HG02943 (cell line): ENCODE measurements around the gene C4A.
"Not testable (repeated sequence)": the region's sequence is repeated elsewhere in the genome, so short reads cannot be mapped to it uniquely, and the experiment has no call there.

Experiments used
- ATAC-seq: cut with Tn5 transposase; IDR thresholded peaks from one replicate; pipeline ENCODE4 v1.9.1; 2021; ENCODE audit warnings: mild to moderate bottlenecking, low read depth, moderate library complexity; ENCODE audit not compliant: unreplicated experiment

The C4A gene

DNA sequence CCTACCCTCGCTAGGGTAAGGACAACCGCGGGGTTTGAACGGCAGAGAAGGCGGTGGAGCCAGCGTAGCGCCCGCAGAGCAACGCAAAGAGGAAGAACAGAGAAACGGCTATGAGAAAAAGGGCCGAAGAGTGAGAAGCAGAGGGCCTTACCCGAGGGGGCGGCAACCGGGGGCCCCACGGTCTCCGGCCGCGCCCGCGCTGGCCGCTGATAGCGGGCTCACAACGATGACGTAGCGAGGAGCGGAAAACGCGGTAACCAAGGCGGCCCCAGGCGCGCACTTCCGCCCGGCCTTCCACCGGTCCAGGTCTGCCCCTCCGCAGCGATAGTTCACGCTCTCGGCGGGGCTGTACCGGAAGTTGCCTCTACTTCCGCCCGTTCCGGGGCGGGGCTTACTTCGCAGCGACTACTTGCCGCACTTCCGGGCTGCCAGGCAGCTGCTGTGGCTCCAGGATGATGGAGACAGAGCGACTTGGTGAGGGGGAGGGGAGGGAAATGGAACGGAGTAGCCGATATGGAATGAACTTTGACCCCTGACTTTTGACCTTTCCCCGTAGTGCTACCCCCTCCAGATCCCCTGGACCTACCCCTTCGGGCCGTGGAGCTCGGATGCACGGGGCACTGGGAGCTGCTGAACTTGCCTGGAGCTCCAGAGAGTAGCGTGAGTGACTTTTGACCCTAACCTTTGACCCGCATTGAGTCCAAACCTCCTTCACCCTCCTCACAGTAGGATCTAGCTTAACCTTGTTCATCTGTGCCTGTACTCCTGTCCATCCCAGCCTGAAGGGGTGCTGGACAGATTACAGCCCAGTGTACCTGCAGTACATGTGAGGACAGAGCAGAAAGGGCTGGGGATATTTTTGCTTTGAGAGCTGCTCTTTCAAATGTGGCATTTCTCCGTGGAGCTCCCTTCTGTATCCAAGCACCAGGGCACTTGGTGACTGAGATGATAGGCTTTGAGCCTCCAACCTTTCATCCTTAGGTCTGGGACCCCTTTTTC is 22.8 kb upstream of the C4A start, which contains the start of the genes NELFE and SKIC2:
Gene NELFE, minus strand, starts transcription at position 231 of the 999 bp plus-strand sequence. CDS start 525 bp downstream, outside the sequence.
Gene SKIC2, plus strand, starts transcription at position 435 of the 999 bp plus-strand sequence. Its CDS starts 18 bp downstream, at position 453.
- ATAC-seq: peak; percentile 89

DNA sequence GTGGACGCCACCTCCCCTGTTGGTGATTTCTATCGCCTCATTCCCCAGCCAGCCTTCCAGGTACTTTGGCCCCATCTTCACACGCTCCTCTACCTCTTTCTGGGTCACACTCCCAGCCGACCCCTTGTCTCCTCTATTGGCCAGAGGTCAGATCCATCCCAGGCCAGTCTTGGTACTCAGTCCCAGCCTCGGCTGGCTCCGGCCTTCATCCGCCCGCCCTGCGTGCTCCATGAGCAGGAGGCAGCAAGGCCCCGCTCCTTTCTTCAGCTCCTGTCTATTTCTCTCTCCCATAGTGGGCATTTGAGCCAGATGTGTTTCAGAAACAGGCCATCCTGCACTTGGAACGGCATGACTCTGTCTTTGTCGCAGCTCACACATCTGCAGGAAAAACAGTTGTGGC is 20.2 kb upstream of the C4A start:
- no peak for ATAC-seq

DNA sequence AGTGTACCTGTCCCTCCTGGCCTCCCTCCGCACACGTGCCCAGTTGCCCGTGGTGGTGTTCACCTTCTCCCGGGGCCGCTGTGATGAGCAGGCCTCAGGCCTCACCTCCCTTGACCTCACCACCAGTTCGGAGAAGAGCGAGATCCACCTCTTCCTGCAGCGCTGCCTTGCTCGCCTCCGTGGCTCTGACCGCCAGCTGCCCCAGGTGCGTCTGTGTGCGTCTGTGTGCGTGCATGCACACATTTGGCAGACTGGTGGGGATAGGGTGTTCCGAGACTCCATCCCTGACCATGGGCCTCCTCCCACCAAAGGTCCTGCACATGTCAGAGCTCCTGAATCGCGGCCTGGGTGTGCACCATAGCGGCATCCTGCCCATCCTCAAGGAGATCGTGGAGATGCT is 17.9 kb upstream of the C4A start:
- no peak for ATAC-seq

DNA sequence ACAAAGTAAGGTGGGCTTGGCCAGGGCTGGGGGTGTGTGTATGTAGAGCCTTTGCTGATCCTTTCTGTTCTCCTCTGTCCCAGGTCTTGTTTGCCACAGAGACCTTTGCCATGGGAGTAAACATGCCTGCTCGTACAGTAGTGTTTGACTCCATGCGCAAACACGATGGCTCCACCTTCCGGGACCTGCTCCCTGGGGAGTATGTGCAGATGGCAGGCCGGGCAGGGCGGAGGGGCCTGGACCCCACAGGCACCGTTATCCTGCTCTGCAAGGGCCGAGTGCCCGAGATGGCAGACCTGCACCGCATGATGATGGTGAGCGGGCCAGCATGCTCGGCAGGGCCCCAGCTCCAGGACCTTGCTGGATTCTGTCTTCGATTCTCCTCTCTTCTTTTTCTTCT is 16.2 kb upstream of the C4A start:
- ATAC-seq: no peak

DNA sequence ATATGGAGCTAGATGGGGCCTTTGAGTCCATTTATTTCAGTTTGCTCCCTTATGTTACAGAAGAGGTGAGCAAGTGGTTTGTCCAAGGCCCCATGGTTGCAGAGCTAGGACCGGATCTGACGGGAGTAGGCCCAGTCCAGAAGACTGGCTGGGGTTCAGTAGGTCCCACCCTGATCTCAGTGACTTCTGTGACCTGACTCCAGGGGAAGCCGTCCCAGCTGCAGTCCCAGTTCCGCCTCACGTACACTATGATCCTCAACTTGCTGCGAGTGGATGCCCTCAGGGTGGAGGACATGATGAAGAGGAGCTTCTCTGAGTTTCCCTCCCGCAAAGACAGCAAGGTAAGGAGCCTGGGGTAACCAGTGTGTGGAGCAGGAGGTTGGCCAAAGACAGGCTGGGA is 15.4 kb upstream of the C4A start:
- no peak for ATAC-seq

DNA sequence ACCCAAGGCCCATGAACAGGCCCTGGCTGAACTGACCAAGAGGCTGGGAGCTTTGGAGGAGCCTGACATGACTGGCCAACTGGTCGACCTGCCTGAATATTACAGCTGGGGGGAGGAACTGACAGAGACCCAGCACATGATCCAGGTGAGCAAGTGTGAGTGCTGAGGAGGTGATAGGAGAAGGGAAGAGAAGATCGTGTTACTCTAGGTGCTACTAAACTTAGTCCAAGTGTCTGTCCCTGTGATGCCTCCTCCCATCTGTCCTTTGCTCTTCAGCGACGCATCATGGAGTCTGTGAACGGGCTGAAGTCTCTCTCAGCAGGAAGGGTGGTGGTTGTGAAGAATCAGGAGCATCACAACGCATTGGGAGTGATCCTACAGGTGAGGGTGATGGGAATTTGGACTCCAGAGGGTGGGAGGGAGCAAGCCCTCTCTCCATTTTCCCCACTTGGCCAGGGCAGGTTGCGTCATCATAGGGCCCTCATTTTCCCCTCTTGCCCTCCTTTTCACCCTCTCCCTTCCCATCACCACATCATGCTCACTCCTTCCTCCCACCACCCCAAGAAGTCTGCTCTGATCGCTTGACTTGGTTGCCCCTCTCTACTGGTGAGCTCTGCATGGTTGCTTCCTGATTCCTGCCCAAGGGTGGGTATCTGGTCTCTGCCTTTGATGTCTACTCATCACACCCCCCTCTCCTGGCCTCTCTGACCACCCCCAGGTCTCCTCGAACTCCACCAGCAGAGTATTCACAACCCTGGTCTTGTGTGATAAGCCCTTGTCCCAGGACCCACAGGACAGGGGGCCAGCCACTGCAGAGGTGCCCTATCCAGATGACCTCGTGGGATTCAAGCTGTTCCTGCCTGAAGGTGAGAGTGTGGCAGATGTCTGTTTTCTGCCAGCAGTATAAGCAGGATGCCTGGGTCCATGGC is 14.6 kb upstream of the C4A start:
- no peak for ATAC-seq

DNA sequence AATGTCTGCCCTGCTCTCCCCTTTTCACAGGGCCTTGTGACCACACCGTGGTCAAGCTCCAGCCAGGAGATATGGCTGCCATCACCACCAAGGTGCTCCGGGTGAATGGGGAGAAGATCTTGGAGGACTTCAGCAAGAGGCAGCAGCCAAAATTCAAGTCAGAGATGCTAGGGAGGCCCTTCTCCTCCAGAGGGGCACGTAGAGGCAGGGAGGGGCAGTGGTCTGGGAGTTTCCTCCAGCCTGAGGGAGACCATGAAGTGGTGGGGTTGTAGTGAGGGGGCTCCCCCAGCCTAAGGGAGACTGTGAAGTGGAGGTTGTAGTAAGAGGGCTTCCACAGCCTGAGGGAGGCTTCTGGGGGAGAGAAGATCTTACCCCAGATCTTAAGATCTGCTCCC is 13.9 kb upstream of the C4A start:
- no peak for ATAC-seq

DNA sequence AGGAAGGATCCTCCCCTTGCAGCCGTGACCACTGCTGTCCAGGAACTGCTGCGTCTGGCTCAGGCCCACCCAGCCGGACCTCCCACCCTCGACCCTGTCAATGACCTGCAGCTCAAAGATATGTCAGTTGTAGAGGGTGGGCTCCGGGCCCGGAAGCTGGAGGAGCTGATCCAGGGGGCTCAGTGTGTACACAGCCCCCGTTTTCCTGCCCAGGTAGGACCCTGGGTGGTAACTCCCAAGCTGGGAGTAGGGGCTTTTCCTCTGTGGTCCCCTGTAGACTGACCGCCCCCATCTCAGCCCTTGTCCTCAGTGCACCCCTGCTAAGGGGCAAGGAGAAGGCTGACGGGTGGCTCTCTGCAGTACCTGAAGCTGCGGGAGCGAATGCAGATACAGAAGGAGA is 13.5 kb upstream of the C4A start:
- no peak for ATAC-seq

DNA sequence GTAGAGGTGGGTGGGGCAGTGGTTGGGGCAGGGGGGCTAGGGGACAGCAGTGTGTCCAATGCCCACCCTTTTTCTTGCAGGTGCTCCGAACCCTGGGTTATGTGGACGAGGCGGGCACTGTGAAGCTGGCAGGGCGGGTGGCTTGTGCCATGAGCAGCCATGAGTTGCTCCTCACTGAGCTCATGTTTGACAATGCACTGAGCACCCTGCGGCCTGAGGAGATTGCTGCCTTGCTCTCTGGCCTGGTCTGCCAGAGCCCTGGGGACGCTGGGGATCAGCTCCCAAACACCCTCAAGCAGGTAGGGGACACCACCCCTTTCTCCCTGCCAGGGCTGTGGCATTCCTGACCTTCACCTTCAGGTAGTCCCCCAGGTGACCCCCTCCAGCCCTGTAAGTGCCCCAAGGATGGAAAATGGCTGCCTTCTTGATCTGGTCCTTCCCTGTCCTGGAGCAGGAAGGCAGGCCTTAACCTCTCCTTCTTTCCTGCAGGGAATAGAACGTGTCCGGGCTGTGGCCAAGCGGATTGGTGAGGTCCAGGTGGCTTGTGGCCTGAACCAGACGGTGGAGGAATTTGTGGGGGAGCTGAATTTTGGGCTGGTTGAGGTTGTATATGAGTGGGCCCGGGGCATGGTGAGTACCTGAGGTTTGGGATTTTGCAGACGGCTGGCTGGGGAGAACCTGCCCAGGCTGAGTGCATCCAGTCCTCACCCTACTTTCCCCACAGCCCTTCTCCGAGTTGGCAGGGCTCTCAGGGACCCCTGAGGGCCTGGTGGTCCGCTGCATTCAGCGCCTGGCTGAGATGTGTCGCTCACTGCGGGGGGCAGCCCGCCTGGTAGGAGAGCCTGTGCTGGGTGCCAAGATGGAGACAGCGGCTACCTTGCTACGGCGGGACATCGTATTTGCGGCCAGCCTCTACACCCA is 12.8 kb upstream of the C4A start:
- ATAC-seq: no peak

DNA sequence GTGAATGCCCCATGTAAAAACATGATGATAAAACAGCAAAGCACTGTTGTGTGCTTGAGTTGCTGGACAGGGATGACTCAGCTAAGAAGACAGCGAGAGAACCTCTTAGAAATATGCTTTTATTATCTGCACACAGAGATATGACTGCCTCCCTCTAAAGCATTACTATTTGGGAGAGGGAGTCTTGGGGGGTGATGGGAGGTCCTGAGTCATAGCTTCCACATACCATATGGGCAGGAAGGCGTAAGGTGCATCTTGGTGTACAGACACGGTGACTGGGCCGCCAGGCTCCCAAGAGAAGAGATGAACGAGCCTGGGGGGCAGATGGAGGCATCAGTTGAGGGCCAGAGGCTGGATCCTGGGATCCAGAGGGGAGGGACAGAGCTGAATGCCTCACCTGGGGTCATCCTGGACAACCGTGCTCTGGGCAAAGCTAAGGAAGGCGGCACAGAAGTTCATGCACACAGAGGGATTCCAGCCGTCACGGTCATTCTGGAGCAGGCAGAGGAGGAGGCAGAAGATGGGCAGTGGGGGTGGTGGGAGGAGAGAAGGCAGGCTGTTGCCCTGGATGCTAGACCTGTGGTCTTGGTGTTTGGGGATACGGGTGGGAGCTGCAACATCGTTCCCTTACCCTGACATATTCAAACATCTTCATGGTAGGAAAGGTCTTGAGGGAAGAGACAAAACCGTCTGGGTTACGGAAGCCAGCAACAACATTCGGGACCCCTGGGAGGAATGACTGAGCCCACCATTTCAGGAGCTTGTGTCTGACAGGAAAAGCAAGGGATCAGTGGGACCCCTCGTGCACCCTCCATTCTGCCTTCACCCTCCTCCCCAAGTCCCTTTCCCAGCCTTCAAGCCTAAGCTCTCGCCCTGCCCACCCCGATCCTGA is 11.9 kb upstream of the C4A start:
- no peak for ATAC-seq

DNA sequence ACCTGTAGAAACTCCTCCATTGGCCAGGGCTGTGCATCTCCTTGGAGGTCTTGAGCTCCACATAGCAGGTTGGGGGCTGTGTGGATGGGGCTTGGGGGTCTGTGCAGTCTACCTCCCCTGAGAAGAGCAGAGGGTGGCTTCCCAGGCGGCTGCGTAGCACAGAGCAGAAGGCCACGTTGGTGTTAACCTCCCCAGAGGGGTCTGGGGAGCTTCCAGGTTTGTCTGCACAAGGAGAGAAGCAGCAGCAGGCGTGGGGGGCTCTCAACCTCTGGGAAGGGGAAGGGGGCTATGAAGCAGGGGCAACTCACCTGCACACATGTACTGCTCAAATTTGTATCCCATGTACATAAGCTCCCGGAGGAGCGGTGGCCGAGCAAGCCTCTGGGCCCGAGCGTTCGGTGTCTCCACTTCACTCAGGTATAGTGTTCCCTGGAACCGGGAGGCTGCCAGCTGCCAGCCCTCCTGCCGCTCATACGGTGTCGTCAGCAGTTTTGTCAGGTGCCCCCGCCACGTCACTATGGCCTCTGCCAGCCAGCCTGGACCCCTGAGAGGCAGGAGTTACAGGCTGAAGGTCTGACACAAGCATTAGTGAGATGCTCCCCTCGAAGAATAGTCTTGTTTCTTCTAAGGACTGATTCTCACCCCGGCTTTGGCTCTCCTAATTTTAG is 11.1 kb upstream of the C4A start:
- ATAC-seq: no peak

DNA sequence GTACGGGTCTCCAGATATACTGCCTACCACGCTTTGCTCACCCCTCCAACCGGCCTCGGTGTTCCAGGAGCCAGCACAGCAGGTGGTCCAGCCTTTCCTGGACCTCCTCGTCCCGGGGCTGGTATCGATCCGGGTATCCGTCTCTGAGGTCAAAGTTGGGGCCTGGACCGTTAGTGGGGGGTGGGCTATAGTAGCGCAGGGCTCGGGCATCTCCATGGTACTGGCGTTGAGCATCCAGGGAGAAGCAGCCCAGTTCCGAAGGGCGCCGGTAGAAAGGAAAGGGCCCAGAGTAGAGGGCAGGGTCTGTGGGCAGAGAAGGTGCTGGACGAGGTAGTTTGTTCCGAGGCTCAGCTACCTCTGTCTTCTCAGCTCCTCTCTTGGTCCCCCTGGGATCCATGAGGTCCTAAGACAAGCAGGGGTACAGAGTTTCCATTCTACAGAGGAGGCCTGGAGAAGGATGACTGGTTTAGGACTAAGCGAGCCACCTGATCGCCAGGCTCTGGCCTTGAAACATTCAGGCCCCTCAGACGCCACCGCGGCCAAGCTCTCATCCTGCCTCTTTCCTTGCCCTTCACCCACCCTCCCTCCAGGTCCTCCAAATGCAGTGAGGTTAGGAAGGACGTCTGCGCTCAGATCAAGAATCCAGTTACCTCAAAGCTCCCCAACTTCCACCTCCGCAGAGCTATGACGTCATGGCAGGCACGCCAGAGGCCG is 10.4 kb upstream of the C4A start:
- peak; percentile 6 for ATAC-seq

DNA sequence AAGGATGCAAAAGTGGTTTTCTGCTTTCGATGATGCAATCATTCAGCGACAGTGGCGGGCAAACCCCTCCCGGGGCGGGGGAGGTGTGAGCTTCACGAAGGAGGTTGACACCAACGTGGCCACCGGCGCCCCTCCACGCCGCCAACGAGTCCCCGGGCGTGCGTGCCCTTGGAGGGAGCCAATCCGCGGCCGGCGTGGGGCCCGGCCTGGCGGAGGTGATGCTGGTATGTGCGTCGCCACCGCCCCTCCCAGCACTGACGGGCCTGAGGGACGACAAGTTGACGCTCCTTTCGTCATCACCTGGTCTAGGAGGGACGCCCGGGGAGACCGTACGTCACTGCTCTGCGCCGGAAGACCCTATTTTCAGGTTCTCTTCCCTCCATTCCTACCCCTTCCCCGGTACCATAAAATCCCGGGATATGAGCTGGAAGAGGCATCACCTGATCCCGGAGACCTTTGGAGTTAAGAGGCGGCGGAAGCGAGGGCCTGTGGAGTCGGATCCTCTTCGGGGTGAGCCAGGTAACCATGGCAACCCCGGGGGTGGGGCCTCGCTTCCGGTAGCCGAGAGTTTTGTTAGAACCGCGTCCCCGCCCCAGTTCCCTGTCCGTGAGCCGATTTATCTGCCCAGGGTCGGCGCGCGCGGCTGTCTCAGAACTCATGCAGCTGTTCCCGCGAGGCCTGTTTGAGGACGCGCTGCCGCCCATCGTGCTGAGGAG is 9.7 kb upstream of the C4A start, which contains the start of gene DXO:
Gene DXO, minus strand, starts transcription at position 146 of the 716 bp plus-strand sequence. CDS start 463 bp downstream, outside the sequence.
- ATAC-seq: peak; percentile 79

DNA sequence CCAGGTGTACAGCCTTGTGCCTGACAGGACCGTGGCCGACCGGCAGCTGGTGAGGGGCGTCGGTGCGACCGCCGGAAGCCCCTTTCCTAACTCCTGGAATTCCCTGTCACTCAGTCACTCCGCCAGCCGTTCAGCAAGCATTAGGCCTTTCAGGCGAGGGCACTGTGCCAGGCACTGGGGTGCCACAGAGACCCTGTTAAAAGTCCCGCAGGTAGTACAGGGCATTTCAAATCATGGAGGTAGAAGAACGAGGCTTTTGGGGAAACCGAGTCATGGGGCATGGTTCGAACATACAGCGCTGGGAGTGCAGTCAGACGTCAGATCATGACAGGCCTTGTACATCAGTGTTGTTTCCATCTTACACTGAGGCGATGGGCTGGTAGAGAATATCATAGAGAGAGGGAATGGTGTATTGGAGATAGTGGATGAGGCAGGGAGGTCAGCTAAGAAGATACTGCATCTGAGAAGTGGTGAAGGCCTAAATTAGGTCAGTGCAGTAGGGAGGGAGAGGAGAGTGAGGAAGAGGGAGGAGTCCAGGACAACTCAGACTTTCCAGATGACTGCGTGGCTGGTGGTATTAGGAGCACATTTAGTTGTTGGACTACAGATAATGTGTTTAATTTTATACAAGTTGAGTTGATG is 9.0 kb upstream of the C4A start:
- ATAC-seq: no peak

DNA sequence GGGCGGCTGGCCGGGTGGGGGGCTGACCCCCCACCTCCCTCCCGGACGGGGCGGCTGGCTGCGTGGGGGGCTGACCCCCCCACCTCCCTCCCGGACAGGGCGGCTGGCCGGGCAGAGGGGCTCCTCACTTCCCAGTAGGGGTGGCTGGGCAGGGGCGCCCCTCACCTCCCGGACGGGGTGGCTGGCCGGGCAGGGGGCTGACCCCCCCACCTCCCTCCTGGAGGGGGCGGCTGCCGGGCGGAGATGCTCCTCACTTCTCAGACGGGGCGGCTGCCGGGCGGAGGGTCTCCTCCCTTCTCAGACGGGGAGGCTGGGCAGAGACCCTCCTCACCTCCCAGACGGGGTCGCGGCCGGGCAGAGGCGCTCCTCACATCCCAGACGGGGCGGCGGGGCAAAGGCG is 5.8 kb upstream of the C4A start:
- not testable (repeated sequence) for ATAC-seq

DNA sequence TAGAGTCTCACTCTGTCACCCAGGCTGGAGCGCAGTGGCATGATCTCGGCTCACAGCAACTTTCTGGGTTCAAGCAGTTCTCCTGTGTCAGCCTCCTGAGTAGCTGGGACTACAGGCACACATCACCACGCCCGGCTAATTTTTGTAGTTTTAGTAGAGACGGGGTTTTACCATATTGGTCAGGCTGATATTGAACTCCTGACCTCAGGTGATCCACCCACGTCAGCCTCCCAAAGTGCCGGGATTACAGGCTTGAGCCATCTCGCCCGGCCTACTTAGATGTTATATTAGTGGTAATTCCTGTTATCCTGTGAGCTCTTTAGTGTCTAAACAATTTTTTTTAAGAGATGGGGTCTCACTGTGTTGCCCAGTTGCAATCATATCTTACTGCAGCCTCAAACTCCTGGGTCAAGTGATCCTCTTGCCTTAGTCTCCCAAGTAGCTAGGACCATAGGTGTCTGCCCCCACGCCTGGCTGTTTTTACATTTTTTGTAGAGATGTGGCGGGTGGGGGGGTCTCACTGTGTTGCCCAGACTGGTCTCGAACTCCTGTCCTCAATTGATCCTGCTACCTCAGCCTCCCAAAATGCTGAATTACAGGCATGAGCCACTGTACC is 3.9 kb upstream of the C4A start:
- ATAC-seq: no peak
